Measurements from ENCODE around the gene TERT.
"Not testable (repeated sequence)": the region's sequence is repeated elsewhere in the genome, so short reads cannot be mapped to it uniquely, and the experiment has no call there.

Gene TERT

DNA sequence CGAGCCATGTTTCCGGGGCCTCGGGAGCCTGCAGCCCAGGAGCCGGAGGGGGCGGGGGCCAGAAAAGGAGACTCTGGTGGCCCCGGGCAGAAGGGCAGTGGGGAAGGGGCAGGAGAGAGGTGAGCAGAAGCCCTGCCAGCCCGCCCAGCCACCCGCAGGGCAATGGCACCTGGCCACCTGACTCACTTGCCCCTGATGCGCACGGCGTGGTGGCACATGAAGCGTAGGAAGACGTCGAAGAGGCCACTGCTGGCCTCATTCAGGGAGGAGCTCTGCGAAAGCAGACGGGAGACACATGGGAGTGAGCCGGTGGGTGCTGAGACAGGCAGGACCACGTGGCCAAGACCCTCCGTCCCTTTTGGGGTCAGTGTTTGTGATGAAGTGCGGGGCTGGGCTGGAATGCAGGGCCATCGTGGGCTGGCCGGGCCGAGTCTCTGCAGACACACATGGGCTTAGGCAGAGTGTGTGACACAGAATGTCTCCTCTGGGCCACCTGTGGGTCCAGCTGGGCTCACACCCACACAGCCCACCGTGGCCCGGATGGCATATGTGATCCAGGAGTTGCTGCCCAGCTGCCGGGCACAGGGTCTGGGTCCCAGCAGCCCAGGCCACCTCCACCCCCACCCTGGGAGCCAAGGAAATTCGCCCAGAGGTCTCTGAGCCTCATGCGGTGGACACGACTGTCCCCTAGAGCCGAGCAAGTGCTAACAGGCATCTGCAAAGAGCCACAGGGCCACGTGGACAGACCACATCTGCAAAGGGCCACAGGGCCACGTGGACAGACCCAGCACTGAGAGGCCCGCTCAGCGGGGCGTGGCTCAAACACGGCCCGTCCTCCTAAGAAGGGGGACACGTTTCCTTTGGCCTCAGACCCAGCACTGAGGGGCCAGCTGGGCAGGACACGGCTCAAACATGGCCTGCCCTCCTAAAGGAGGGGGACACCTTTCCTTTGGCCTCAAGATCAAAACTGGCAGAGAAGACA is 23.6 kb downstream of the TERT start:
- no peaks in the 10 kb centered on the region for H3K9me3 Mint-ChIP-seq
- H3K36me3 Mint-ChIP-seq (ENCODE audit: low read depth): no peaks in the 10 kb centered on the region
- no peak overlapping the region for H3K4me3 Mint-ChIP-seq
- H3K27me3 Mint-ChIP-seq (ENCODE audit: low read depth): peaks cover 3% of the 10 kb centered on the region
- TF ChIP-seq, protein P1, sequence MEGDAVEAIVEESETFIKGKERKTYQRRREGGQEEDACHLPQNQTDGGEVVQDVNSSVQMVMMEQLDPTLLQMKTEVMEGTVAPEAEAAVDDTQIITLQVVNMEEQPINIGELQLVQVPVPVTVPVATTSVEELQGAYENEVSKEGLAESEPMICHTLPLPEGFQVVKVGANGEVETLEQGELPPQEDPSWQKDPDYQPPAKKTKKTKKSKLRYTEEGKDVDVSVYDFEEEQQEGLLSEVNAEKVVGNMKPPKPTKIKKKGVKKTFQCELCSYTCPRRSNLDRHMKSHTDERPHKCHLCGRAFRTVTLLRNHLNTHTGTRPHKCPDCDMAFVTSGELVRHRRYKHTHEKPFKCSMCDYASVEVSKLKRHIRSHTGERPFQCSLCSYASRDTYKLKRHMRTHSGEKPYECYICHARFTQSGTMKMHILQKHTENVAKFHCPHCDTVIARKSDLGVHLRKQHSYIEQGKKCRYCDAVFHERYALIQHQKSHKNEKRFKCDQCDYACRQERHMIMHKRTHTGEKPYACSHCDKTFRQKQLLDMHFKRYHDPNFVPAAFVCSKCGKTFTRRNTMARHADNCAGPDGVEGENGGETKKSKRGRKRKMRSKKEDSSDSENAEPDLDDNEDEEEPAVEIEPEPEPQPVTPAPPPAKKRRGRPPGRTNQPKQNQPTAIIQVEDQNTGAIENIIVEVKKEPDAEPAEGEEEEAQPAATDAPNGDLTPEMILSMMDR (IDR thresholded peaks at IDR 0.05; ENCODE audit: unreplicated experiment in 3 of 3): no peak
- H3K27ac Mint-ChIP-seq: no peak overlapping the region
- H3K4me1 Mint-ChIP-seq: no peaks in the 10 kb centered on the region

DNA sequence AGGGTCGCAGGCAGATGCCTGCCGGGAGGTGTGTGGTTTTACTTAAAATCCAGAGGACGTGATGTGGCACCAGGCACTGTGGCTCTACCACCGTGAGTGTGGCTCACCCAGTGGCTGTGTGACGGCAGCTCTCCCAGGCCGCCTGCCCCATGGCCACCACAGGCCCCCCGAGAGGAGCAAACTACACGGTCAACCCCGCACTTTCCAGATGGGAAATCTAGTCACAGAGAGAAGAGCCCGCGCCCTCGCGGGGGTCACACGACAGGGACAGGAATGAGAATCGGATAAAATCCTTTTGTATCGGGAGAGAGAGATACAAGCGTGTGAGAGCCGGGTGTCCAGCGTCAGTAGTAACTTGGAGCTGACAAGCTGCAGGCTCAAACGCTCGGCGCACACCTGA is 24.4 kb downstream of the TERT start:
- Mint-ChIP-seq H3K36me3 (ENCODE audit: low read depth) (no peaks in the 10 kb centered on the region), H3K27me3 (ENCODE audit: low read depth) (no peaks in the 10 kb centered on the region), H3K4me3 (no peak overlapping the region), H3K27ac (no peak overlapping the region), H3K4me1 (no peaks in the 10 kb centered on the region), H3K9me3 (no peaks in the 10 kb centered on the region)
- TF ChIP-seq, protein P1 (IDR thresholded peaks at IDR 0.05; ENCODE audit: unreplicated experiment in 3 of 3): no peak

DNA sequence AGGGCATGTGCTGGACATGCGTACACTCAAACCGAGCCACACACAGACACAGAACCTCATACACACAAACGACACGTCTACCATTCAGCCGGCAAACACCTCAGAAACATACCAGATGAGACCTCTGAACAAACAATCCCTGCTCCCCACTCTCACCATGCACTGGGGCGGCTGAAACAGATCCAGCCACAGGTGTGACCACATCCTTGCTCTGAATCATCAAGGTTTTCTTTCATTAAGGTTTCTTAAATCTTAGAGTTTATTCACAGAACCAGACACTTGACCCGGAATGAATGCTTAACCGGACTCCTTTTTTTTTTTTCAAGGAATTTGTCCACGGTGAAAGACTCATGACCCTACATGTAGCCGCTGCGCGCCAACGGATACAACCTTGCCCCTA is 26.2 kb downstream of the TERT start:
- H3K27ac Mint-ChIP-seq: no peak overlapping the region
- no peak overlapping the region for H3K4me3 Mint-ChIP-seq
- no peaks in the 10 kb centered on the region for H3K27me3 Mint-ChIP-seq (ENCODE audit: low read depth)
- H3K9me3 Mint-ChIP-seq: no peaks in the 10 kb centered on the region
- H3K4me1 Mint-ChIP-seq: no peaks in the 10 kb centered on the region
- TF ChIP-seq, protein P1 (IDR thresholded peaks at IDR 0.05; ENCODE audit: unreplicated experiment in 3 of 3): no peak
- H3K36me3 Mint-ChIP-seq (ENCODE audit: low read depth): no peaks in the 10 kb centered on the region

DNA sequence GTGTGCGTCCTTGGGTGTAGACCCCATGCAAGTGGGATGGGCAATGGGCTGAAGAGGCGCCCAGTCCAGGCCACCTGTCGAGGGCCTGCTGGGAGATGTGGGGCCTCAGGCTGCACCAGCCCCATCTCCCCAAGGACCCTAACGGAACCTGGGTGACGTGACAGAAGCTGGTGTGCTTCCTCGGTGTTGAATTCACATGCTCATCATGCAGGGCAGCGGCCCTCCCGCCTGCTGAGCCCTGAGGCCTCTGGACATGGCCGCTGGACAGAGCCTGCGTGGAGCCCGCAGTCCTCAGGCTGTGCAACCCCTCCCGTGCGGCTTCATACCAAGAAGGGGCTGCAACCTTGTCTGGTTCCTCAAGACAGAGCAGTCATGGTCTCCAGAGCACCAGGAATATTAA is 26.8 kb downstream of the TERT start:
- H3K4me3 Mint-ChIP-seq: no peak overlapping the region
- peaks cover 4% of the 10 kb centered on the region for H3K27me3 Mint-ChIP-seq (ENCODE audit: low read depth)
- H3K27ac Mint-ChIP-seq: no peak overlapping the region
- TF ChIP-seq, protein P1 (IDR thresholded peaks at IDR 0.05; ENCODE audit: unreplicated experiment in 3 of 3): no peak
- no peaks in the 10 kb centered on the region for H3K9me3 Mint-ChIP-seq
- H3K36me3 Mint-ChIP-seq (ENCODE audit: low read depth): no peaks in the 10 kb centered on the region
- H3K4me1 Mint-ChIP-seq: no peaks in the 10 kb centered on the region

DNA sequence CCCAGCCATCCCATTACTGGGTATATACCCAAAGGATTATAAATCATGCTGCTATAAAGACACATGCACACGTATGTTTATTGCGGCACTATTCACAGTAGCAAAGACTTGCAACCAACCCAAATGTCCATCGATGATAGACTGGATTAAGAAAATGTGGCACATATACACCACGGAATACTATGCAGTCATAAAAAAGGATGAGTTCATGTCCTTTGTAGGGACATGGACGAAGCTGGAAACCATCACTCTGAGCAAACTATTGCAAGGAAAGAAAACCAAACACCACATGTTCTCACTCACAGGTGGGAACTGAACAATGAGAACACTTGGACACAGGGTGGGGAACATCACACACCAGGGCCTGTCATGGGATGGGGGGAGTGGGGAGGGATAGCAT is 27.4 kb downstream of the TERT start:
- H3K36me3 Mint-ChIP-seq (ENCODE audit: low read depth); H3K9me3 Mint-ChIP-seq; H3K27ac Mint-ChIP-seq; H3K4me3 Mint-ChIP-seq; H3K27me3 Mint-ChIP-seq (ENCODE audit: low read depth); H3K4me1 Mint-ChIP-seq: not testable (repeated sequence)

DNA sequence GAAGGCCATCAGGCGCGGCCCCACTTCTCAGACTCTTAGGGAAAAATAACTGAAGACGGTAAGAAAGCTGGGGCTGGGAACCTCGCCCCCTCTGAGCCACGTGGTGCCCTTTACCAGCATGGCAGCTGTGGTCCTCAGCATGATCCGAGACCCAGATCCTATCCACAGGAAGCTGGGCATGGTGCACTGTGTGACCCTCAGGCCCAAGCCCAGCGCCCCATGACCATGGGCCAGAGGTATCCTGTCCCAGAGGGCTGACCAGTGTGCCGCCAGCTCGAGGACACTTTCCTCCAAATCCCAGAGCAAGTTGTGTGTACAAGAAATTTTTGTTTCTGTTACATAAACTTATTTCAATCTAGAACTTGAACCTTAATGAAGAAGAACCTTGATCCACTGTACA is 28.1 kb downstream of the TERT start:
- TF ChIP-seq, protein P1 (IDR thresholded peaks at IDR 0.05; ENCODE audit: unreplicated experiment in 3 of 3): no peak
- H3K36me3 Mint-ChIP-seq (ENCODE audit: low read depth): no peaks in the 10 kb centered on the region
- H3K4me3 Mint-ChIP-seq: no peak overlapping the region
- peaks cover 6% of the 10 kb centered on the region for H3K27me3 Mint-ChIP-seq (ENCODE audit: low read depth)
- H3K9me3 Mint-ChIP-seq: no peaks in the 10 kb centered on the region
- H3K4me1 Mint-ChIP-seq: no peaks in the 10 kb centered on the region
- H3K27ac Mint-ChIP-seq: no peak overlapping the region

Measured in nephron (organoid).